ENCODE measurements around the gene IPPK.

The IPPK gene

DNA sequence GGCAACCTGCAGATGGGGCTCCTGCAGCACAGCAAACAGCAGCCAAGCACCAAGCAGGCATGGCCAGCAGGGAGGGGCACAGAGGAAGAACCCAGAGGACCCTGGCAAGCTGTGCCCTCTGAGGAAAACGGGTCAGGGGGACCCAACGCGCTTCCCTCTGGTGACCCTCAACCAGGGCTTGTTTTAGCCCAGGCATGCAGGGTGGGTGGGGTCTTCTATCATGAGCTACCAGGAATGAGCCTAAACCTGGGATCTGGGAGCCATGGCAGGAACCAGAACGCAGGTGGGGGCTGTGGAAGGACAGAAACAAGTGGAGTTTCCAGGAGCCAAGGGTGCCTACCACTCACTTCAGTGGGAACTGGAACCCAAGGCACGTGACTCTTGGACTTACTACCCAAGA lies 20.9 kb downstream of the IPPK start:
- no peak for DNase-seq (ENCODE audit: low spot score)
- TF ChIP-seq, protein P1, sequence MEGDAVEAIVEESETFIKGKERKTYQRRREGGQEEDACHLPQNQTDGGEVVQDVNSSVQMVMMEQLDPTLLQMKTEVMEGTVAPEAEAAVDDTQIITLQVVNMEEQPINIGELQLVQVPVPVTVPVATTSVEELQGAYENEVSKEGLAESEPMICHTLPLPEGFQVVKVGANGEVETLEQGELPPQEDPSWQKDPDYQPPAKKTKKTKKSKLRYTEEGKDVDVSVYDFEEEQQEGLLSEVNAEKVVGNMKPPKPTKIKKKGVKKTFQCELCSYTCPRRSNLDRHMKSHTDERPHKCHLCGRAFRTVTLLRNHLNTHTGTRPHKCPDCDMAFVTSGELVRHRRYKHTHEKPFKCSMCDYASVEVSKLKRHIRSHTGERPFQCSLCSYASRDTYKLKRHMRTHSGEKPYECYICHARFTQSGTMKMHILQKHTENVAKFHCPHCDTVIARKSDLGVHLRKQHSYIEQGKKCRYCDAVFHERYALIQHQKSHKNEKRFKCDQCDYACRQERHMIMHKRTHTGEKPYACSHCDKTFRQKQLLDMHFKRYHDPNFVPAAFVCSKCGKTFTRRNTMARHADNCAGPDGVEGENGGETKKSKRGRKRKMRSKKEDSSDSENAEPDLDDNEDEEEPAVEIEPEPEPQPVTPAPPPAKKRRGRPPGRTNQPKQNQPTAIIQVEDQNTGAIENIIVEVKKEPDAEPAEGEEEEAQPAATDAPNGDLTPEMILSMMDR (IDR thresholded peaks at IDR 0.05; ENCODE audit: borderline replicate concordance, control extremely low read depth, extremely low read depth, insufficient read depth, missing control alignments): no peak
- in situ Hi-C loops (cut with MboI; ENCODE audit: low sequenced_read_pairs, unreplicated experiment): no loop called here

DNA sequence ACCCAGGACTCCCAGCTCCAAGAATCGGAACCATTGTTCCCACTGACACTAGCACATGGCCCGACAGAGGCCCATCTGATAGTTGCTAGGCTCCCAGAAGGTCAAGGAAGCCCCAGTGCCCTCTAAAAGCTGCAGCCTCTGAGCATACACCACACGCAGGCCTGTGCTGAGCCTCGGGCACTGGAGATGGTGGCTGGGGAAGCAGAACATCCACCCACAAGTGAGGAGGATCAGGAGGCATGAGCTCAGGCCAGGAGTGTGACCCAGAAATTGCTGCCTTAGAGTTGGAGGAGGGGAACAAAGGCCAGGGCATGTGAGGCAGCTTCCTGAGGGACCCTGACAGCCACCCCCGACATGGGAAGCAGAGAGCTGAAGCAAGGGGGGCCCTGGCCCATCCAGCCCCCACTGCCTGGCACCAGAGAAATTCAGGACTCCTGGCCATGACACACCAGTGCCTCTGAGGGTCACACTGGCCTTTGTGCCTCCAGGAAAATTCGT lies 21.4 kb downstream of the IPPK start:
- no peak for DNase-seq (ENCODE audit: low spot score)
- TF ChIP-seq, protein P1 (IDR thresholded peaks at IDR 0.05; ENCODE audit: borderline replicate concordance, control extremely low read depth, extremely low read depth, insufficient read depth, missing control alignments): no peak
- in situ Hi-C loops (cut with MboI; ENCODE audit: low sequenced_read_pairs, unreplicated experiment): no loop called here

DNA sequence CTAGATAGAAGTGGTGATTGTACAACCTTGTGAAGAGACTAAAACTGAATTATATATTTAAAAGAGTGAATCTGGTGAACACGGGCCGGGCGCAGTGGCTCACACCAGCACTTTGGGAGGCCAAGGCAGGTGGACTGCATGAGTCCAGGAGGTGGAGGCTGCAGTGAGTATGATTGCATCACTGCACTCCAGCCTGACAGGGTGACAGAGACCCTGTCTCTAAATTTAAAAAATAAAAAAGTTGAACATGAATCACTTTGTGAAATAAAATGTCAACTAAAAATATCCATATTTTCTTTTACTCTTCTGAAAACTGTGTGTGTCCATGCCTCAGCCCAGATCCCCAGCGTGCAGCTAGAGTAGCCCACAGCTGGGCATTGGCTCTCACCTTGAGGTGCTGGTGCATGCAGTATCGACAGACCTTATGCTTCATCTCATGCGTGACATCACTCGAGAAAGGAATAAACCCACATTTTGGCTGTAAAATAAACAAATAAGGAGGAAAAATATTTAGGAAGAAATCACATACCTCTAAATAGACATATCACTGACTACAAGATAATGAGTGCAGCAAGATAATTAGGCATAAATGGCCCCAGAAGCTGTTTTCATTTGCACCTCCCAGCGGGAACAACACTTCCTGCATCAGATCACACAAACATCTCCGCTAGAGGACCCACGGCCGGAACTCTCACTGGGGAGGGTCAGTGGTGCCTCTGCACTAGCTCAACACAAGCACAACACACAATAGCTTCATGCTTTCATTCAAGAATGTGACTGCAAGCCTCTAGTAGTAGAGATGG lies 22.1 kb downstream of the IPPK start:
- TF ChIP-seq, protein P1 (IDR thresholded peaks at IDR 0.05; ENCODE audit: borderline replicate concordance, control extremely low read depth, extremely low read depth, insufficient read depth, missing control alignments): no peak
- DNase-seq (ENCODE audit: low spot score): no peak
- in situ Hi-C loops (cut with MboI; ENCODE audit: low sequenced_read_pairs, unreplicated experiment): no loop called here

DNA sequence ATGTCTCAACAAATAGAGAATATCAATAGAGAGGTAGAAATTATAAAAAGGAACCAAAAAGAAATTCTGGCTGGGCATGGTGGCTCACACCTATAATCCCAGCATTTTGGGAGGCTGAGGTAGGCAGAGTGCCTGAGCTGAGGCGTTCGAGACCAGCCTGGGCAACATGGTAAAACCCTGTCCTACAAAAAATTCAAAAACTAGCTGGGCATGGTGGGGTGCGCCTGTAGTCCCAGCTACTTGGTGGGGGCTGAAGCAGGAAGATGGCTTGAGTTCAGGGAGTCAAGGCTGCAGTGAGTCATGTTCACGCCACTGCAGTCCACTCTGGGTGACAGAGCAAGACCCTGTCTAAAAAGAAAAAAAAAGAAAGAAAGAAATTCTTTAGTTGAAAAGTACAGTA lies 24.9 kb downstream of the IPPK start:
- in situ Hi-C loops (cut with MboI; ENCODE audit: low sequenced_read_pairs, unreplicated experiment): no loop called here
- TF ChIP-seq, protein P1 (IDR thresholded peaks at IDR 0.05; ENCODE audit: borderline replicate concordance, control extremely low read depth, extremely low read depth, insufficient read depth, missing control alignments): no peak
- no peak for DNase-seq (ENCODE audit: low spot score)

DNA sequence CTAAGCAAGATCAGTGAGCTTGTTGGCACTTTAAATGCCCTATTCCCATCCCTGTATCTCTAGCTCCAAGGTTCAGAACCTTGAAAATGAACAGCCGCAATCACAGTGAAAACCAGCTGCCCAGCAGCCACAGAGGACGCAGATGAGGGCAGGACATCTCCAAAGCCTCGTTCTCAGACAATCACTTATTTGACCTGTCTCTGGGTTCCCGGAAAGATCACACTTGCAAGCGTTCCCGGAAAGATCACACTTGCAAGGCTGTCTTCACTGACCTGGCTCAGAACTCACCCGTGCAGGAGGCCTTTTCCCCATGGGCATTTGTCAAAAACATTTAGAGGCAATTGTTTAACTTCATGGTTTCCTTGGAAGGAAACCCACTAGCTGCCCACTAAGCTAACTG lies 25.7 kb downstream of the IPPK start:
- DNase-seq (ENCODE audit: low spot score): no peak
- TF ChIP-seq, protein P1 (IDR thresholded peaks at IDR 0.05; ENCODE audit: borderline replicate concordance, control extremely low read depth, extremely low read depth, insufficient read depth, missing control alignments): no peak
- in situ Hi-C loops (cut with MboI; ENCODE audit: low sequenced_read_pairs, unreplicated experiment): no loop called here

DNA sequence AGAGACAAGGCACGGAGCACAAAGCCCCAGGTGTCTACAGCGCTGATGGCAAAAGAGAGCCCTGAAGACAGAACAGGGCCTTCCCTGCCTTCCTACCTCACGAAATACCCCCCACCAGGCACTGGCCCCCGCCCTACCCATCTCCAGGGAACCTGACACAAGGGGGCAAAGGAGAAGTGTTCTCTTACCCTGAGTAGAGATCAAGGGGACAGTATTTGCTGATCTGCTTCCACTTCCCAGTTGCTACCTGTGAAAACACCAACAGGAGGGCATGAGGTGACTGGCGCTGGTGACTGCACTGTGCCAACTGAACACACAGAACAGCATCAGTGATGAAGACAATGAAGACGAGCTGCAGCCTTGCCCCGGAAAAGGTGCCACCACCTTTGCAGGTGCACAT lies 27.4 kb downstream of the IPPK start:
- DNase-seq (ENCODE audit: low spot score): no peak
- in situ Hi-C loops (cut with MboI; ENCODE audit: low sequenced_read_pairs, unreplicated experiment): no loop called here
- TF ChIP-seq, protein P1 (IDR thresholded peaks at IDR 0.05; ENCODE audit: borderline replicate concordance, control extremely low read depth, extremely low read depth, insufficient read depth, missing control alignments): no peak
